ENCODE results near the gene TMPRSS9.

DNA sequence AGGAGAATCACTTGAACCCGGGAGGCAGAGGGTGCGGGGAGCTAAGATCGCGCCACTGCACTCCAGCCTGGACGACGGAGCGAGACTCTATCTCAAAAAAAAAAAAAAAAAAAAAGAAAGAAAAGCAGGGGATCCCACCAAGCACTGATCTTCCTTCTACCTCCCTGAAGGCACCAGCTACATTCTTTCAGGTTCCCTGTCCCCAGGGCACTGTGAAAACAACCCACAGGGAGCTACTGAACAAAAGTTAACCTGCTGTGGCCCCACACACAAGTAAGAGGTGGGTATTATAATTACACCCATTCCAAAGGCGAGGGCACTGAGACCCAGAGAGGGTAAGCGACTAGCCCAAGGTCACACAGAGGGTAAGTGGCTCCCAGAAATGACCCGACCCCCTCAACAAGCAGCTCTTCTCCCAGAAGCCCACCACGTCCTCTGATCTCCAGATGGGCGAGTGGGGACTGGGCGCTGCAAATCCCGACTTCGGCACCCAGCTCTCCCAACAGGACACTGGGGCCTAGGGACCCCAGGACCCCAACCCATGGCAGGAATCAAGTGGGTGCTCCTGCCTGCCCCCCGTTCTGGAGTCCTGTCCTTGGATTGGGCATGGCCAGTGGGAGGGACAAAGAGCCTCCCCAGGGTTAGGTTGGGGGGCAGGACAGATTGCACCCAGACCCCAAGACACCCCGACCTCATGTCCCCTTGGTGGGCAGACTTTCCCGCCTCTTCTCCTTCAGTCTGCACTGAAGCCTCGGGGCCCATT lies 94.3 kb downstream of the TMPRSS9 start:
- TF ChIP-seq, protein P1, sequence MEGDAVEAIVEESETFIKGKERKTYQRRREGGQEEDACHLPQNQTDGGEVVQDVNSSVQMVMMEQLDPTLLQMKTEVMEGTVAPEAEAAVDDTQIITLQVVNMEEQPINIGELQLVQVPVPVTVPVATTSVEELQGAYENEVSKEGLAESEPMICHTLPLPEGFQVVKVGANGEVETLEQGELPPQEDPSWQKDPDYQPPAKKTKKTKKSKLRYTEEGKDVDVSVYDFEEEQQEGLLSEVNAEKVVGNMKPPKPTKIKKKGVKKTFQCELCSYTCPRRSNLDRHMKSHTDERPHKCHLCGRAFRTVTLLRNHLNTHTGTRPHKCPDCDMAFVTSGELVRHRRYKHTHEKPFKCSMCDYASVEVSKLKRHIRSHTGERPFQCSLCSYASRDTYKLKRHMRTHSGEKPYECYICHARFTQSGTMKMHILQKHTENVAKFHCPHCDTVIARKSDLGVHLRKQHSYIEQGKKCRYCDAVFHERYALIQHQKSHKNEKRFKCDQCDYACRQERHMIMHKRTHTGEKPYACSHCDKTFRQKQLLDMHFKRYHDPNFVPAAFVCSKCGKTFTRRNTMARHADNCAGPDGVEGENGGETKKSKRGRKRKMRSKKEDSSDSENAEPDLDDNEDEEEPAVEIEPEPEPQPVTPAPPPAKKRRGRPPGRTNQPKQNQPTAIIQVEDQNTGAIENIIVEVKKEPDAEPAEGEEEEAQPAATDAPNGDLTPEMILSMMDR (IDR thresholded peaks at IDR 0.05): no peak
- TF ChIP-seq POLR2AphosphoS5 (IDR thresholded peaks at IDR 0.05; ENCODE audit: low read depth, low read length) (no peak), SIN3A (IDR thresholded peaks at IDR 0.05; ENCODE audit: borderline replicate concordance, insufficient read depth, low read depth, low read length) (no peak), TCF7L2 (IDR thresholded peaks at IDR 0.05; ENCODE audit: low read depth, low read length) (no peak)
- TF ChIP-seq, protein P2, sequence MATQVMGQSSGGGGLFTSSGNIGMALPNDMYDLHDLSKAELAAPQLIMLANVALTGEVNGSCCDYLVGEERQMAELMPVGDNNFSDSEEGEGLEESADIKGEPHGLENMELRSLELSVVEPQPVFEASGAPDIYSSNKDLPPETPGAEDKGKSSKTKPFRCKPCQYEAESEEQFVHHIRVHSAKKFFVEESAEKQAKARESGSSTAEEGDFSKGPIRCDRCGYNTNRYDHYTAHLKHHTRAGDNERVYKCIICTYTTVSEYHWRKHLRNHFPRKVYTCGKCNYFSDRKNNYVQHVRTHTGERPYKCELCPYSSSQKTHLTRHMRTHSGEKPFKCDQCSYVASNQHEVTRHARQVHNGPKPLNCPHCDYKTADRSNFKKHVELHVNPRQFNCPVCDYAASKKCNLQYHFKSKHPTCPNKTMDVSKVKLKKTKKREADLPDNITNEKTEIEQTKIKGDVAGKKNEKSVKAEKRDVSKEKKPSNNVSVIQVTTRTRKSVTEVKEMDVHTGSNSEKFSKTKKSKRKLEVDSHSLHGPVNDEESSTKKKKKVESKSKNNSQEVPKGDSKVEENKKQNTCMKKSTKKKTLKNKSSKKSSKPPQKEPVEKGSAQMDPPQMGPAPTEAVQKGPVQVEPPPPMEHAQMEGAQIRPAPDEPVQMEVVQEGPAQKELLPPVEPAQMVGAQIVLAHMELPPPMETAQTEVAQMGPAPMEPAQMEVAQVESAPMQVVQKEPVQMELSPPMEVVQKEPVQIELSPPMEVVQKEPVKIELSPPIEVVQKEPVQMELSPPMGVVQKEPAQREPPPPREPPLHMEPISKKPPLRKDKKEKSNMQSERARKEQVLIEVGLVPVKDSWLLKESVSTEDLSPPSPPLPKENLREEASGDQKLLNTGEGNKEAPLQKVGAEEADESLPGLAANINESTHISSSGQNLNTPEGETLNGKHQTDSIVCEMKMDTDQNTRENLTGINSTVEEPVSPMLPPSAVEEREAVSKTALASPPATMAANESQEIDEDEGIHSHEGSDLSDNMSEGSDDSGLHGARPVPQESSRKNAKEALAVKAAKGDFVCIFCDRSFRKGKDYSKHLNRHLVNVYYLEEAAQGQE (IDR thresholded peaks at IDR 0.05; ENCODE audit: insufficient read depth in 1 of 2, low read depth in 2 of 2, low read length in 1 of 2): no peak
